HG03103 (cell line): ENCODE results near the gene PRICKLE4.
"Not testable (repeated sequence)": the region's sequence is repeated elsewhere in the genome, so short reads cannot be mapped to it uniquely, and the experiment has no call there.

Source experiments
- ATAC-seq: cut with Tn5 transposase; IDR thresholded peaks from one replicate; pipeline ENCODE4 v1.9.1; 2021; ENCODE audit warnings: low read depth; ENCODE audit not compliant: unreplicated experiment

PRICKLE4 gene

DNA sequence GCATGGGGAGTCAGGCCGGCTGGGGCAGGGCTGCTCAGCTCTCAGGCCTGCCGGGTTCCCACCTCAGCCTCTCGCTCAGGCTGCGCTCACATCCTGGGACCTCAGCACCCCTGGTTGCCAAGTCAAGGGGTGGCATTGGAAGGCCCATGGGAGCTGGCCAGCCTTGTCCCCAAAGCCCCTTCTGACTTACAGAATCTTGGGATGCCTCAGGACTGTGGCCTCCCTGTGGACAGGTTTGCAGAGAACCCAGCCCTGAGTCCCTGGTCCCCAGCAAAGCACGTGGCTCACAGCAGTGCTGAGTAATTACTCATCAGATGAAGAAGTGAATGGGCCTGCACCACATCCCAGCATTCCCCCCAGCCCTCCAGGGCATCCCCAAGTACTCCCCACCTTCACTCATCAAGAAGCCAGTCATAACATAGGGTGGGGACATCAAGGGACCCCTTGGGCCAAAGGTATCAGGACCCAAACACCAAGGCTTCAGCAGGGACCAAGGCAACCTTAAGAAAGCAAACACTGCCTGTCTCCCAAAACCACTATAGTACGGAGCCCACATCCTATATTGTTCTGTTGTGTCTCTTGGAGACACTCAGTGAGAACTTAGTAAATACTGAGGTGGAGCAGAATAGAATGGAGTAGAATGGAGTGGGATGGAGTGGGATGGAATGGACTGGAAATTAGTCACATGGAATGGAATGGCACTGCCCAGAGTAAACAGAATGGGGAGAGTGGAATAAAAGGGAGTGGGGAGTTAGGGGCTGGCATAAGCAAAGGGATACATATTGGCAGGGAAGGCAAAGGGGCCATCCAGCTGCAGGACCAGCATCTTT, 37.0 kb upstream of the PRICKLE4 start:
- ATAC-seq = no peak

DNA sequence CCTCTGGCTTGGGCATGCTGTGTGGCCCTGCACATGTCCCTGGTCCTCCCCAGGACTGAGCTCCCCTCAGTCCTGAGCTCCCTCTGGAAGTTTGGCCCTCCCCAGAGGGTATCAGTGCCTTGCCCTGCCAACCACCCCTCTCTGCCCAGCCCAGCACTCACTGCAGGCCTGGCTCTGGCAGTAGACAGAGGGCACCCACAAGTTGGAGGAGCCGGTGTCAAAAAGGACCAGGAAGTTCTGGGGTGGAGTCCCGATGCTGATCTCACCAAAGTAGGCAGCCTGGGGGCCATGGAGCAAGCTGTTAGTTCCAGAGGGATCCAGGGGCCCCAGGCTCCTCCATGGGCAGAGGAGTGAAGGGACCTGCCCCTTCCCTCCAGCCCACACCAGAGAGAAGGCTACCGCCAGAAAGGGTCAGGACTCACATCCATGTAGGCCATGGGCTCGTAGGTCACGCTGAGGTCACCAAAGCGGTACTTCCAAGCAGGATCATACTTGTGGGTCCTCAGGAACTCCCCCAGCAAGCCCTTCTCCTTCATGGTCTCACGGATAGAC, 36.3 kb upstream of the PRICKLE4 start:
- ATAC-seq = no peak

DNA sequence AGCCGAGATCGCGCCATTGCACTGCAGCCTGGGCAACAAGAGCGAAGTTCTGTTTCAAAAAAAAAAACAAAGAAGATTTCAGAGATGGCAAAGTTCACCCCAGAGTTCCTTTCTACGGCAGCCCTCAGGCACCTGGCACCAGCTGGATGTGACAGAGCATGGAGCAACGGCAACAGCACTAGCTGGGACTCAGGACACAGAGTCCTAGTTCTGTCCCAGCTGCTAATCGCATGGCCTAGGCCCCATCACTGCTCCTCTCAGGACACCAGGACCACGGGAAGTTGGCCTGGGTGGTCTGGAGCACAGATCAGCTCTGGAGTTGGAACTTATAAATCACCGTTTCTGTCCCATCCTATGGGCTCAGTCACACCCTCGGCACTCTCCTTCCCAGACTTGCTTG, 34.5 kb upstream of the PRICKLE4 start:
- ATAC-seq = no peak

DNA sequence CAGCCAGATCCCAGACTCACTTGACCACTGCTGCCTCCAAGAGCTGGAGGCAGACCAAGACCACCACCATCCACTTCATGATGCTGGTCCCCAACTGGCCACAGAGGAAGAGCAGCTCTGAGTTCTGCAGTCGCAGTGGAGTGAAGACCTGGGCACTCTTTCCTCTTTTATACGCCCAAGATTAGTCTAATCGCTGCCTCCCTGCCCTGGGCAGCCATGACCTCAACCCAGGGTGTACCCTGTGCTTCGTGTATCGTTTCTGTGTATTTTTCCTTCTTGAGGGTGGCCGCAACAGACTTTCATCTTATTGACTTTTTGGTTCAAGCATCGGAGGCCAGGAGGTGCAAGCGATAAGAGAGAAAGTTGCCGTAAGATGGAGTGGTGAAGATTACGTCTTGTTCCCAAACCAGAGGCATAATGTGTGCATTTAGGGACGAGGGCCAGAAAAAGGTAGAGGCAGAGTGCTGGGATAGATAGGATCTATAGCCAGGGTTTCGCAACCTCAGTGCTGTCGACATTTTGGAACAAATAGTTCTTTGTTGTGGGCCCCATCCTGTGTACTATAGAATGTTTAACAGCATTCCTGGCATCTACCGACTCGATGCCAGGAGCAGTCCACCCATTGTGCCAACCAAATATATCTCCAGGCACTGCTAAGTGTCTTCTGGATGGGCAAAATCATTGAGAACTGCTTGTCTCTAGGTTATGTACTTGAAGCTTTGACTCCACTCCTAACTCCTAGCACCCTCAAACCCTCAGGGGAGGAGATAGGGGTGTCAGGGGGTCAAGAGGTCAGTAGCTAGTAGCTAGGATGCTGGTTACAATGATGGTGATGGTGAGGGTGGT, 33.1 kb upstream of the PRICKLE4 start, which contains the start of gene PGC:
PGC (minus strand) TSS at position 142 of the 846 bp plus-strand sequence; CDS start at position 79, 63 bp downstream.
- ATAC-seq = no peak

DNA sequence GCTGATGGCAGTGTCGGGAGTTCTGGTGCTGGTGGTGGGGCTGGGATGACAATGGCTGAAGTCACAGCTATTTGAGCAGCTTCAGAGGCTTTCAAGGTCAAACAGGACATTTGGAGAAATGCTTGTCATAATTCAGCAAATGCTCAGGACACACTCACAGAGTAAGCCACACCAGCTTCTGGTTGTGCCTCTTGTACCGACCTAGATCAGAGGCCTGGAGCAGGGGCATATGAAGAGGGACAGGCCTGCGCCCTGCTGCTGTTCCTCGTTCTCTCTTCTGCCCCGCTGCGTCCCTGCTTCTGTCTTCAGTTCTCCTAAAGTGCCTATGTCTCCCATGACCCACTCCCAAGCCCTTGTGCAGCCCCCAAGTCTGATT, 32.5 kb upstream of the PRICKLE4 start:
- ATAC-seq = no peak

DNA sequence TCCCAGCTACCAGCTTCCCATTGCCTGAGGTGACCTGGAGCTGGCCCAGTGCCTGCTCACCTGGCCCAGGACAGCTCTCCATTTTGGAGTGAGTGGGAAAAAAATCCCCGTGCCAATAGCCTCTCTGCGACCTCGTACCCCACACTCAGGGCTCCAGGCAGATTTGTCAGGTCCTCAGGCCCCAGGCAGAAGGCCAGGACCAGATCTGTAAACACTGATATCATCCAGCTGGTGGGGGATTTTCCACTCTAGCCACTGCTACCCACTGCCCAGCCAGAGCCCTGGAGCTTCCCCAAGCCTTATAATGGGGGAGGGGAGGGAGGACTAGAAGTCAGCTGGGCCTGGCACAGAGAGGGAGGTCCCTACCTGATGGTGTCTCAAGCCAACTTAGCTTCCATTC, 32.0 kb upstream of the PRICKLE4 start:
- ATAC-seq = no peak

DNA sequence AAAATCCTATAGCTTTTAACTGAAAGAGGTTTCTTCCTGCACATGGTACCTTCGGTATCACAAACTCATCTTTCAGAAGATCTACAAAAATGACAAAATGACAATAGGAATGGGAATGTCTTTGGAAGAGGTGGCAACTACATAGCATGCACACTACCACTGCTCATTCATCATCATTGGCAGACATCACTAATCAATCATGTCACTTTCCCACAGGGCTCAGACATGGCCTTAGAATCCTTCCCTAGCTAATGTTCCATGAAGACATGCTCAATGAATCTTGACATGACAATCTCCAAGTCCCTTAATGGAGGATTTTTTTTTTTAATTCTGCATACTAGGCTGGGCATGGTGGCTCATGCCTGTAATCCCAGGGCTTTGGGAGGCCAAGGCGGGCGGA, 30.2 kb upstream of the PRICKLE4 start:
- ATAC-seq = no peak

DNA sequence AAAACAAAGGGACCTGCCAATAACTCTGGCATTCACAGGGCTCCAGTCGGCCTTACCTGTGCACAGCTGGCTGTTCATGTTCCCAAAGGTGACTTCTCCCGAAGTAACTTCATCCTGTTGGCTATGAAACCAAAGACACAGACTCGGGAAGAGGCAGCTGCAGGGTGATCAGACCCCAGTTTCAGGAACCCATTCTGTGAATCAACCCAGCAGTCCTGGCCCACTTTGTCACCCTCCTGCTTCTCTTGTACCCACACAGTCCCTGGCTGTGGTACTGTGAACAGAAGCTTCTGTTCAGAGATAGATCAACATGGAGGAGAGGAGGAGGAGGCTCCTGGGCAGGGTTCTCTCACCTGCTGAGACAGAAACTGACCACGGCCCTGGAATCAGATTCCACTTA, 24.7 kb upstream of the PRICKLE4 start:
- ATAC-seq = no peak

DNA sequence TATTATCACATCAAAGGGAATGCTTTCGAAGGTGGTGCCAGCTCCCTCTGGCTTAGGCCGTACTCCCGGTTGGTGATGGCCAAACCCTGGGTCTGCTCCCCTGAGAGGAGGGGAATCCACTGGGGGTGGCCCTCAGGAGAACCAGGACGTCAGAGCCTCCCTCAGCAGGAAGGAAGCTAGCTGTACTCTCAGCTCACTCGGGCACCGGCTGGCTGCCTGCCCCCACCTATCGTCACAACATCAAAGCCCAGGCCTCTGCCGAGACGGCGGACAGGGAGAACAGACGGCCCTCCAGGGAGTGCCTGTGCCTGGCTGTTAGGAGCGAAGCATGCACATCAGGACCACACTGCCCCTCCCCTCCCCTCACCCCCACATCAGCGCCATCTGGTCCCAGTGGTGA, 24.2 kb upstream of the PRICKLE4 start:
- no peak for ATAC-seq

DNA sequence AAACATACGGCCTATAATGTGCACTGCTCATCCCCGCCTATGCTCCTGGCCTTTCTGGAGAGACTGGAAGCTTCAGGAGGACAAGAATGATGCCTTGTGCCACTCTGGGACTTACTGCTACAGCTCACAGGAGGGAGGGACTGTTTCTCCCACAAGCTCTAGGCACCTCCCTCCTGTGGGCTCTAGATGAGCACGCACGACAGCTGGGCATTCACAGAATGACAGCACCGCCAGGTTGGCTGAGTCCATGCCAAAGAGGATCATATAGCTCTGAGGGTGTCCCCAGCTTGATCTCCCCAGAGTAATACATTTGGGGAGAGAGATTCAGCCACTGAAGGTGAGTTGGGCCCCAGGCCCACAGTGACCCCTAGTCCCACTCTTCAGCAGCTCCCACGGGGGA, 23.3 kb upstream of the PRICKLE4 start:
- no peak for ATAC-seq

DNA sequence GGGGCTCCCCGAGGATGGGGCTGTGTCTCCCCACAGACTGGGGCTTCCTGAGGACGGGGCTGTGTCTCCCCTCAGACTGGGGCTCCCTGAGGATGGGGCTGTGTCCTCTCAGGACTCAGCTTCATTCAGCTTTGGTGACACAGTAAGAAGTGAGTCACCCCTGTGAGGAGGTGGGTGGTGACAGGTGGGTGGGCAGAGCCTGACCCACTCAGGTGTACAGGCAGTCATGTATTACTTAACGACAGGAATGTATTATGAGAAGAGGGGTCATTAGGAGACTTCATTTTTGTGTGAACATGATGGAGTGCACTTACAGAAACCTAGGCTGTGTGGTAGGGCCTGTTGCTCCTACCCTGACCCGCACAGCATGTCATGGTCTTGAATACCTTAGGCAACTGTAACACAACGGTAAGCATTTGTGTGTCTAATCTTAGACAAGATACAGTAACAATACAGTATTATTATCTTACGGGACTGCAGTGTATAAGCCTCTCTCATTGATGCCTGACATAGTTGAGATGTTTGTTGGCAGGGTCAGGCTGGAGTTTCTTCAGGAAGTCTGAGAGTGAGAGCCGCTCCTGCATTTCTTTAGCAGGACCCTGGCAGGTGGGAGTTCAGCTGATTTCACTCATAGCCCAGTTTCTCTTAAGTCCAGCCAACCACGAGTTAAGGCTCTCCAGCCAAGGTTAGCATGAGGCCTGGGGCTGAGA, 22.5 kb upstream of the PRICKLE4 start:
- no peak for ATAC-seq

DNA sequence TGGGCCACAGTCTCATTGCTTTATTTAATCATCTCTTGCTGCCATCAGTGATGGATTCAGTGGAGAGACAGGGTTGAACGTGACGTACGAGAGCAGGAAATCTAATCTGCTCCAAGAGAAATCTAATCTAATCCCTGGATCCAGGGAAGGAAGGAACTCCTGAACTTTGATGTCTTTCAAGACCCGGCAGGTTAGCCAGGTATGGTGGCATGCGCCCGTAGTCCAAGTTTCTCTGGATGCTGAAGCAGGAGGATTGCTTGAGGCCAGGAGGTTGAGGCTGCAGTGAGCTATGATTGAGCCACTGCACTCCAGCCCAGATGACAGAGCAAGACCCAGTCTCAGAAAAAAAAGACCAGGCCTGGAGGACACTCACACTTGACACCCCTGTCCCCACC, 21.9 kb upstream of the PRICKLE4 start:
- ATAC-seq = no peak

DNA sequence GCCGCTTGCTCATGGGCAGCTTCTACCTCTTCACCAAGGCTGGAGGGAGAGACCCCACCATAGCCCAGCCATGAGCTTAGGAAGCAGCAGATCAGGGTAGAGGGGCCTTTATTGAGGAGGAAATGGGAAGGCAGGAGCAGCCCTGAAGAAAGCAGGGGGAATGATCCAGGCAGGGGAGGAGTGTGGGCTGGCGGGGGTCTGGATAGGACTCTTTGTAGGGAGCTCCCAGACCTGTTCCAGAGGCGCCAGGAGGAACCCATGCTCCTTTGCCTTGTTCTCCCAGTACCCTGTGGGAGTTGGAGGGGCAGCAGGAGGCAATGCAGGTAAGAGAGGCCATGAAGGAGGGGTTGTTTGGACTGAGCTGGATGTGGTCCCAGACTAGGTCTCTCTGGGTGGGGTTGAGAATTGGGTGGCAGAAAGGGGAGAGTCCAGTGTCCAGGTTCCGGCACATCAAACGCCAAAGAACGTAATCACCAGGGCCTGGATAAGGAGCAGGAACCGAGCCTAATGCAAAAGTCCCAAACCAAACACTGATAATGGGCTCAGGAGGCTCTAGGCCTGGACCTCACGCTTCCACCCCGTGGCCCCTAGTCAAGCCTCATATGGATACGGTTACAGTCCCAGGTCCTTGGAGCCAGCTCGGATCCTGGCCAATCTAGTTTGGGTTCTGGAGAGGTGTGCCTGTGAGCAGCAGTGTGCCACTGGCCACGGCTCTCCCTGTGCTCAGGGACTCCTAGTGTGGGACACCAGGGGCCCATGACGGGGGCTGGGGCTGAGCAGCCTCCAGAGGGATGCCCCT, 21.3 kb upstream of the PRICKLE4 start:
- no peak for ATAC-seq

DNA sequence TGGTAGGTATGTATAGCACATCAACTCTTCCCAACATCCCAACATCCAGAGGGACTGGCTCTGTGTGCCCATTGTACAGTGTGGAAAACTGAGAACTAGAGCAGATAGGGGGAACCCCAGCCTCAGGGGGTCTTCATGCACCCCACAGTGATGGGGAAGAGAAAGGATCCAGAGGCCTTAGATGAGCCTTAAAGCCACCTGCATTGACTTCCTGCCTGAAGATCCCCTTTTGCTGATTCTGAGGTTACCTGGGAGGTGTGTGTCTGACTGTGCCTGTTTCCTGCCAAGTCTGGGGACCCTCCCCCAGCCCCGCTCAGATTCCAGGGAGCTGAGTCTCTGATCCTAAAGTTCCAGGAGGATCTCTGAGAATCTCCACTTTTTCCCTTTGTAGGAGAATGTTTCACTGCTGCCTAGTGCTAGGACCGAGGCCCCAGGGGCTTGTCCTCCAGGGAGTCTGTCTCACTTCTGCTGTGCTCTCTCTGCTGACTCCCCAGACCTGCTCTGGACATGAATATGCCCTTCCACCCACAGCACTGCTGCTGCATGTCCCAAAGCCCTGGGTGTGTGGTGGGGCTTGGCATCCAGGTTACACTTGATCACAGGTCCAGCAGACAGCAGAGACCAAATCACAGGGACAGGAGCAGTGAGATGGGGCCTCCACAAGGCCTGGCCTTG, 20.5 kb upstream of the PRICKLE4 start:
- no peak for ATAC-seq

DNA sequence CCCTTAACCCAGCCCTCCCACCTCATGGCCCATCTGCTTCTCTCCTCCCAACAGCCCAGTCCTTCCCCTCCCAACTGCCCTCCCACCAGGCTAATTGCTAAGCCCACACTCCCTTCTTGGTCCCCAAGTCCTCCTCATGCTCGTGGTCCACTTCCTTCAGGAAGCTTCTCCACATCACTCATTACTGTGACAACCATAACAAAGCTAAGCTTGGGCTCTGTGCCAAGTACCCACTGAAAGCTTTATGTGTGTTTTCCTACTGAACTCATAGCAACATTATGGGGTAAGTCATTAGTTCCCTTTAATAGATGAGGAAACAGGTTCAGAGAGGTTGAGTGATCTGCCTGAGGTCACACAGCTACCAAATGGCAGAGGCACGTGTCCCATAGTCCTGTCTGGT, 17.1 kb upstream of the PRICKLE4 start:
- ATAC-seq = no peak

DNA sequence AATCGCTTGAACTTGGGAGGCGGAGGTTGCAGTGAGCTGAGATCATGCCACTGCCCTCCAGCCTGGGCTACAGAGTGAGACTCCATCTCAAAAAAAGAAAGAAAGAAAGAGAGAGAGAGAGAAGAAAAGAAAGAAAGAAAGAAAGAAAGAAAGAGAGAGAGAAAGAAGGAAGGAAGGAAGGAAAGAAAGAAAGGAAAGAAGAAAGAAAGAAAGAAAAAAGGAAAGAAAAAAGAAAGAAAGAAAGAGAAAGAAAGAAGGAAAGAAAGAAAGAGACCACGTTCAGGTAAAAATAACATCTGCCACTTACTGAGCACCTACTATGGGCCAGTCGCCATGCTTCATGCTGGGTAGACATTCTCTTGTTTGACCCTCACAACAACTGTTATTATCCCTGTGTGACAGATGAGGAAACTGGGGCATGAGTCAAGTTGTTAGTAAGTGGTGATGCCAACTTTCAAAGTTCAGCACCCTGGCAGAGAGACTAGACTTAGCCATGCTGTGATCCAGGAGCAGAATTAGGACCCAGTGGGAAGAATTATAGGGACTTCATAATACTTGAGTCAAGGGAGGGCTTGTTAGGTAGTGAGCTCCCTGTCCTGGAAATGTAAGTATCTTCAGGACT, 14.4 kb upstream of the PRICKLE4 start:
- ATAC-seq = not testable (repeated sequence)

DNA sequence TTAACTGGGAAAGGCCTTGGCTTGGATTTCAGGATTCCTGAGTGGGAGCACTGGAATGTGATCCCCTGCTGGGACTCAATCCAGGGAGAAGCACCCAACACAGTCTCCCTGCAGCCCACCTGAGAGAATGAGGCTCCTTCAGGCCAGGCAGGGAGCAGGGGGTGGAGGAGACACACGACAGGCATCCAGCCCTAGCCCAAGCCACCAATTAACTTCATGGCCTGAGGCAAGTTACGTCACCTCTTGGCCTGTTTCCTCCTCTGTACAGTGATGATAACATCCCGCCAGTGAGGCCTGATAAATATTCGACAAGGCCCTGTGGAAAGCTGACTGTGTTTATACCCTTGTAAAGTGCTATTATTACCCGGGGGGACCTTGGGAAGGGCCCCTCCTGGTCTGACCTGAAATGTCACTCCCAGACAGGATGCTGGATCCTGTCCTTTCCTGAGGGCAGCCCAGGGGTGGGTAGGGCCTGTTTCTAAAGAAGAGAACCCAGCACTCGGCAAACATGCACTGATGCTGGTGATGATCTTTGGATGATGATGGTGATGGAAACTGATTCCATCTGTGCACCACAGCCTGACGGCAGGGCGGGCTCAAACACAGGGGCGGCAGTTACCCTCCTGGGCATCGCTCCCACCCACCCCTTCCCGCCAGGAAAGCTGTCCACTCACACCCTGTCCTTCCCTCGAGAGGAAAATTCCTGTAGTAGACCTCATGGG, 13.3 kb upstream of the PRICKLE4 start:
- ATAC-seq = no peak

DNA sequence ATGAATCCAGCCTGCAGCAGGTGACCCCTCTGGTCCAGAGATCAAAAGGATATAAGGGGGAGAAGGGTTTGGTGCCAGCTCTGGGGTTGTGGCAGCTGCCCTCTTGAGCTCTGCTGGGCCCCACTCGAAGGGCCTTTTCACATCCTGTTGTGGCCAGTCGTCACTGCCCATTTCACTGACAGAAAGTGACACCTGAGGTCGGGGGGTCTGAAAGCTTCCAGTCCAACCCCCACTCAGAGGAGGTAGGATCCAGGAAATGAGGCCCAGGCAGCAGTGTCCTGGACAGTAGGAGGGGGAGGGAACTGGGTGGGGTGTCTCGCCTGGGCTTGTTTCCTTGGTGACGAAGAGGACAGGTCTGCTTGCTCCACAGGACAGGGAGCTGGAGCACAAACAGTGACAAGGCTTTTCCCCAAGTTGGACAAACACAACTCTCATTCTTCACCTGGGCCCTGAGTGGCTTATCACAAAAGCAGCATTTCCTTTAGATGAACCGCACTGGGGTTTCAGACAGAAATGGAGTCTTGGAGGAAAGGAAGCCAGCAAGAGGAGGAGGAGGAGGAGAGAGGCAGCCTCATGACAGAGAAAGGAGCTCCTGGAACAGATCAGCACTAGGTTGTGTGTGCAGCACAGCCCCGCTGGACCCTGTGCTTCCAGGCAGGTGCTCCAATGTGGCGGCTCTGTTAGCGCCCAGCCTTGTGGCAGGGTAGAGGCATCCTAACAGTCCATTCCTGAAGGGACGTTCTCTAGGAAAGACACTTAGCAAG, 11.9 kb upstream of the PRICKLE4 start:
- no peak for ATAC-seq
